ENCODE data around the gene BEST1.

DNA sequence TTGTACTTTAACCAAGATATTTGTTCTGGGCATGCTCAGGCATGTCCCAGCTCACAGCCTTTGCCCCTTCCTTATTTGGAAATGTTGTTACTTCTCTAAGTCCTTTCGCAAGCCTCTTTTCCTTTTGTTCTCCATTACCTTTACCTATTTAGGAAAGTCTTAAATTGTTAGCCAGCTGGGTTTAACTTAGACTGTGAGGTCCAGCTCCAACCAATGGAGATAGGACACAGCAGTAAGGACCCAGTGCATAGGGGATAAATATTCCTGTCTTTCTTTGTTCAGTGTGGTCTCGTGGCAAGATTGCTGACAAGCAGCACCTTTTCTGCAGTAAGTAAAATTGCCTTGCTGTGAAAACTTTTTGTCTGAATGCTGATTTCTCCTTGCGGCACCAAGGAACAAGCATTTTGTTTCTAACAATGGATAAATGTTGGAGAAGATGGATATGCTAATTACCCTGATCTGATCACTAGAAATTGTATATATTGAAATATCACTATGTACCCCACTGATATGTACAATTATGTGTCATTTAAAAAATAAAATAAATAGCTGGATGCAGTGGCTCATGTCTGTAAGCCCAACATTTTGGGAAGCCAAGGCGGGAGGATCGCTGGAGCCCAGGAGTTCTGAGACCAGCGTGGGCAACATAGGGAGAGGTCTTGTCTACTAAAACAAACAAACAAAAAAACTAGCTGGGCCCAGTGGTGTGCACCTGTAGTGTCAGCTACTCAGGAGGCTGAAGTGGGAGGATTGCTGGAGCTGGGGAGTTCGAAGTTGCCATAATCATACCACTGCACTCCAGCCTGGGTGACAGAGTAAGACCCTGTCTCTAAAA is 49.2 kb downstream of the BEST1 start:
- TF ChIP-seq, protein P1, sequence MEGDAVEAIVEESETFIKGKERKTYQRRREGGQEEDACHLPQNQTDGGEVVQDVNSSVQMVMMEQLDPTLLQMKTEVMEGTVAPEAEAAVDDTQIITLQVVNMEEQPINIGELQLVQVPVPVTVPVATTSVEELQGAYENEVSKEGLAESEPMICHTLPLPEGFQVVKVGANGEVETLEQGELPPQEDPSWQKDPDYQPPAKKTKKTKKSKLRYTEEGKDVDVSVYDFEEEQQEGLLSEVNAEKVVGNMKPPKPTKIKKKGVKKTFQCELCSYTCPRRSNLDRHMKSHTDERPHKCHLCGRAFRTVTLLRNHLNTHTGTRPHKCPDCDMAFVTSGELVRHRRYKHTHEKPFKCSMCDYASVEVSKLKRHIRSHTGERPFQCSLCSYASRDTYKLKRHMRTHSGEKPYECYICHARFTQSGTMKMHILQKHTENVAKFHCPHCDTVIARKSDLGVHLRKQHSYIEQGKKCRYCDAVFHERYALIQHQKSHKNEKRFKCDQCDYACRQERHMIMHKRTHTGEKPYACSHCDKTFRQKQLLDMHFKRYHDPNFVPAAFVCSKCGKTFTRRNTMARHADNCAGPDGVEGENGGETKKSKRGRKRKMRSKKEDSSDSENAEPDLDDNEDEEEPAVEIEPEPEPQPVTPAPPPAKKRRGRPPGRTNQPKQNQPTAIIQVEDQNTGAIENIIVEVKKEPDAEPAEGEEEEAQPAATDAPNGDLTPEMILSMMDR (IDR thresholded peaks at IDR 0.05), result no peak
- TF ChIP-seq SIN3A (IDR thresholded peaks at IDR 0.05; ENCODE audit: borderline replicate concordance, insufficient read depth, low read depth, low read length), result no peak
- TF ChIP-seq, protein P2, sequence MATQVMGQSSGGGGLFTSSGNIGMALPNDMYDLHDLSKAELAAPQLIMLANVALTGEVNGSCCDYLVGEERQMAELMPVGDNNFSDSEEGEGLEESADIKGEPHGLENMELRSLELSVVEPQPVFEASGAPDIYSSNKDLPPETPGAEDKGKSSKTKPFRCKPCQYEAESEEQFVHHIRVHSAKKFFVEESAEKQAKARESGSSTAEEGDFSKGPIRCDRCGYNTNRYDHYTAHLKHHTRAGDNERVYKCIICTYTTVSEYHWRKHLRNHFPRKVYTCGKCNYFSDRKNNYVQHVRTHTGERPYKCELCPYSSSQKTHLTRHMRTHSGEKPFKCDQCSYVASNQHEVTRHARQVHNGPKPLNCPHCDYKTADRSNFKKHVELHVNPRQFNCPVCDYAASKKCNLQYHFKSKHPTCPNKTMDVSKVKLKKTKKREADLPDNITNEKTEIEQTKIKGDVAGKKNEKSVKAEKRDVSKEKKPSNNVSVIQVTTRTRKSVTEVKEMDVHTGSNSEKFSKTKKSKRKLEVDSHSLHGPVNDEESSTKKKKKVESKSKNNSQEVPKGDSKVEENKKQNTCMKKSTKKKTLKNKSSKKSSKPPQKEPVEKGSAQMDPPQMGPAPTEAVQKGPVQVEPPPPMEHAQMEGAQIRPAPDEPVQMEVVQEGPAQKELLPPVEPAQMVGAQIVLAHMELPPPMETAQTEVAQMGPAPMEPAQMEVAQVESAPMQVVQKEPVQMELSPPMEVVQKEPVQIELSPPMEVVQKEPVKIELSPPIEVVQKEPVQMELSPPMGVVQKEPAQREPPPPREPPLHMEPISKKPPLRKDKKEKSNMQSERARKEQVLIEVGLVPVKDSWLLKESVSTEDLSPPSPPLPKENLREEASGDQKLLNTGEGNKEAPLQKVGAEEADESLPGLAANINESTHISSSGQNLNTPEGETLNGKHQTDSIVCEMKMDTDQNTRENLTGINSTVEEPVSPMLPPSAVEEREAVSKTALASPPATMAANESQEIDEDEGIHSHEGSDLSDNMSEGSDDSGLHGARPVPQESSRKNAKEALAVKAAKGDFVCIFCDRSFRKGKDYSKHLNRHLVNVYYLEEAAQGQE (IDR thresholded peaks at IDR 0.05; ENCODE audit: insufficient read depth in 1 of 2, low read depth in 2 of 2, low read length in 1 of 2), result no peak
- TF ChIP-seq POLR2AphosphoS5 (IDR thresholded peaks at IDR 0.05; ENCODE audit: low read depth, low read length), result no peak
- TF ChIP-seq TCF7L2 (IDR thresholded peaks at IDR 0.05; ENCODE audit: low read depth, low read length), result no peak
